Keratinocyte (primary cell): ENCODE results near the gene MAP7. TPM values are rescaled to one million over a fixed set of nuclear protein-coding genes. Genes with fewer than 3 reads are reported as not detected.

Experiments used
- DNase-seq: peaks from one replicate; pipeline ENCODE4 v3.0.0-alpha.2; 2011; ENCODE audit warnings: low read depth, missing footprints, low spot score
- FAIRE-seq: peaks from 2 replicates; lab custom pipeline; 2011; peaks lifted over from hg19 to GRCh38; lab: Jason Lieb, UNC
- H2AFZ ChIP-seq: 2 replicates; pipeline ENCODE4 v1.6.0; 2012; ENCODE audit warnings: low read length, control low read depth, inconsistent platforms; ENCODE audit not compliant: control insufficient read depth
- H3K27ac ChIP-seq: 2 replicates; pipeline ENCODE4 v1.5.1; 2011; ENCODE audit warnings: low read length; ENCODE audit not compliant: control insufficient read depth, insufficient read depth
- H3K27me3 ChIP-seq: 3 replicates; pipeline ENCODE4 v1.6.0; 2011; ENCODE audit warnings: low read length; ENCODE audit not compliant: control insufficient read depth, insufficient read depth; ENCODE audit errors: extremely low read depth
- H3K36me3 ChIP-seq, 2 experiments: 2 replicates in 1 of 2; 3 replicates in 1 of 2; pipeline ENCODE4 v1.5.1; 2011; ENCODE audit warnings: low read length in 2 of 2, mild to moderate bottlenecking in 1 of 2; ENCODE audit not compliant: control insufficient read depth in 2 of 2, insufficient read depth in 2 of 2; ENCODE audit errors: extremely low read depth in 1 of 2
- H3K4me1 ChIP-seq: 3 replicates; pipeline ENCODE4 v1.5.1; 2011; ENCODE audit warnings: low read length; ENCODE audit not compliant: control insufficient read depth, insufficient read depth; ENCODE audit errors: extremely low read depth
- H3K4me2 ChIP-seq: 3 replicates; pipeline ENCODE4 v1.6.0; 2011; ENCODE audit warnings: low read depth, low read length; ENCODE audit not compliant: control insufficient read depth, insufficient read depth; ENCODE audit errors: extremely low read depth
- H3K4me3 ChIP-seq, 3 experiments: fragments of 200-600 bp in 1 of 3; sonication (generic) in 1 of 3; 2 replicates in 2 of 3; 3 replicates in 1 of 3; pipeline ENCODE4 v1.5.1; 2011 to 2016; ENCODE audit warnings: low read length in 3 of 3, mild to moderate bottlenecking in 3 of 3, control low read depth in 2 of 3, inconsistent platforms in 1 of 3, low read depth in 1 of 3, mixed read lengths in 1 of 3, mixed run types in 1 of 3, moderate library complexity in 1 of 3; ENCODE audit not compliant: control insufficient read depth in 2 of 3, insufficient read depth in 2 of 3; ENCODE audit errors: extremely low read depth in 1 of 3
- H3K79me2 ChIP-seq: 2 replicates; pipeline ENCODE4 v1.6.0; 2012; ENCODE audit warnings: low read length; ENCODE audit not compliant: control insufficient read depth, insufficient read depth
- H3K9ac ChIP-seq: 3 replicates; pipeline ENCODE4 v1.6.0; 2011; ENCODE audit warnings: low read length; ENCODE audit not compliant: control insufficient read depth, insufficient read depth; ENCODE audit errors: extremely low read depth
- H3K9me1 ChIP-seq: 3 replicates; pipeline ENCODE4 v1.6.0; 2011; ENCODE audit warnings: low read length; ENCODE audit not compliant: control insufficient read depth, insufficient read depth; ENCODE audit errors: extremely low read depth
- H3K9me3 ChIP-seq: 2 replicates; pipeline ENCODE4 v1.5.1; 2012; ENCODE audit warnings: low read depth, low read length; ENCODE audit not compliant: control insufficient read depth
- H4K20me1 ChIP-seq: 3 replicates; pipeline ENCODE4 v1.6.0; 2011; ENCODE audit warnings: low read length; ENCODE audit not compliant: control insufficient read depth, insufficient read depth; ENCODE audit errors: extremely low read depth
- CTCF ChIP-seq, 3 experiments: IDR thresholded peaks in 1 of 3; conservative IDR thresholded peaks in 1 of 3; optimal IDR thresholded peaks in 1 of 3; 2 replicates in 2 of 3; 3 replicates in 1 of 3; pipeline versions ENCODE3 to v1.5.1; 2011; ENCODE audit warnings: low read length in 3 of 3, mild to moderate bottlenecking in 3 of 3, moderate library complexity in 2 of 3, control low read depth in 1 of 3, inconsistent platforms in 1 of 3; ENCODE audit not compliant: insufficient read depth in 2 of 3; ENCODE audit errors: extremely low read depth in 1 of 3
- EZH2 ChIP-seq: IDR thresholded peaks from one replicate; pipeline ENCODE4 v1.6.1; 2012; ENCODE audit warnings: inconsistent platforms, mild to moderate bottlenecking, low read length, moderate library complexity
- dilution Hi-C: fragments of 300-500 bp; cut with MboI; formaldehyde crosslinking; loops from one replicate; pipeline ENCODE4 v1.7.0; 2020; ENCODE audit warnings: low sequenced_read_pairs; ENCODE audit not compliant: extremely low pct_ligation_motif_present
- polyA plus RNA-seq, 5 experiments: library from polyadenylated mRNA; depleted of rRNA in 3 of 5; stranded (reverse) in 3 of 5; stranded (forward) in 1 of 5; unstranded in 1 of 5; fragments of >200 nt; gene quantifications; 1 replicate in 1 of 5; 2 replicates in 3 of 5; 3 replicates in 1 of 5; pipeline versions ENCODE4 v1.2.1 to v1.2.3, GENCODE V29; 2011 to 2012; ENCODE audit warnings: missing spikeins in 2 of 5, low read depth in 1 of 5, low replicate concordance in 1 of 5

The MAP7 gene
- polyA plus RNA-seq, 1 donor (not counting 4 experiments of a cell fraction or from before 2014, with no cell fraction given), result 11.8 TPM

DNA sequence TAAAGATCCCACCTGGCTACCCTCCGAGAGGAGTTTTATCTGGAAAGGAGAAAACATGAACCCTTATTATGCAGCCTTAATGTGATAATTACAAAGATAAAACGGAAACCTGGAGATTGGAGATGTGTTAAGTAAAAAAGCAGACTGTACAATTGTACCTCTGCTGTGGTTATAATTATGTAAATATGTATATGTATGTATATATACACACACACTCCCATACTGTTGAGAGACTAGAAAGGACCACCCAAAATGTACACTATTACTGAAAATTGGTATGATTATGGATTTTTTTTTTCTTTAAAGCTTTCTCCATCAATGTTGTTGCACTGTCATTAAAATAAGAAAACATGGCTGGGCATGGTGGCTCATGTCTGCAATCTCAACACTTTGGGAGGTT is 188.4 kb downstream of the MAP7 start:
- Histone ChIP-seq H3K79me2 (no peaks in the 10 kb centered on the region), H3K4me2 (no peak overlapping the region), H3K27me3 (no peaks in the 10 kb centered on the region), H4K20me1 (no peaks in the 10 kb centered on the region), H3K36me3 (peaks cover 14 to 25% of the 10 kb centered on the region in 2 experiments), H3K27ac (no peak overlapping the region), H3K9me1 (no peaks in the 10 kb centered on the region), H3K9me3 (no peaks in the 10 kb centered on the region), H3K4me1 (no peaks in the 10 kb centered on the region), H3K9ac (no peak overlapping the region), H3K4me3 (no peak overlapping the region), H2AFZ (no peak overlapping the region)
- DNase-seq, result no peak
- no peak for FAIRE-seq
- TF ChIP-seq EZH2 (no peak), CTCF (optimal IDR thresholded peaks at IDR 0.05 in 1 of 3, IDR thresholded peaks at IDR 0.05 in 1 of 3, conservative IDR thresholded peaks at IDR 0.05 in 1 of 3; ENCODE audit: extremely low read depth in 1 of 3, insufficient read depth in 2 of 3, low read length in 3 of 3) (no peak)
- dilution Hi-C loops, result no loop called here

DNA sequence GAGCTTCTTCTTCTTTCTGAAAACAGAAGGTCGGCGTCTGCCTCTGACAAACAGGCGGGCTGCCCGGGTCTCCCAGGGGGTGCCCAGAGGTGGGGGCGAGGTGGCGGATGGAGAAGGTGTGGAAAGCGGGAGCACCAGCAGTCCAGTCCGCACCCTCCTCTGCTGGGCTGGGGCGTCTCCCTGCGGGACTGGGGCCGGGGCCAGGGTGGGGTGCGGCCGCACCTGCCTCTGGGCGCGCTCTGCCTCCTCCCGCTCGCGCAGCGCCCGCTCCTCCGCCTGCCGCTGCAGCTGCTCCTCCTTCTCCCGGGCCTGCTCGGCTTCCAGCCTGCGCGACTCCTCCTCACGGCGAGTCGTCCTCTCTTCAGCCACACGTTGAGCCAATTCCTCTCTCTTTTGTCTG is 189.4 kb downstream of the MAP7 start:
- H2AFZ ChIP-seq, result no peak overlapping the region
- H3K27ac ChIP-seq, result no peak overlapping the region
- H4K20me1 ChIP-seq, result no peaks in the 10 kb centered on the region
- H3K4me1 ChIP-seq, result no peaks in the 10 kb centered on the region
- dilution Hi-C loops, result no loop called here
- H3K9ac ChIP-seq, result no peak overlapping the region
- no peaks in the 10 kb centered on the region for H3K79me2 ChIP-seq
- no peaks in the 10 kb centered on the region for H3K9me1 ChIP-seq
- no peaks in the 10 kb centered on the region for H3K27me3 ChIP-seq
- H3K36me3 ChIP-seq, result peaks cover 14 to 23% of the 10 kb centered on the region in 2 experiments
- no peak for TF ChIP-seq CTCF (optimal IDR thresholded peaks at IDR 0.05 in 1 of 3, IDR thresholded peaks at IDR 0.05 in 1 of 3, conservative IDR thresholded peaks at IDR 0.05 in 1 of 3; ENCODE audit: extremely low read depth in 1 of 3, insufficient read depth in 2 of 3, low read length in 3 of 3)
- TF ChIP-seq EZH2, result no peak
- no peak for DNase-seq
- no peak overlapping the region for H3K4me3 ChIP-seq
- no peak overlapping the region for H3K4me2 ChIP-seq
- no peak for FAIRE-seq
- H3K9me3 ChIP-seq, result no peaks in the 10 kb centered on the region
